Fibroblast of the conjunctiva (primary cell): ENCODE results near the gene MAST3.
"Not testable (repeated sequence)": the region's sequence is repeated elsewhere in the genome, so short reads cannot be mapped to it uniquely, and the experiment has no call there.

Experiments used
- DNase-seq: peaks from one replicate; pipeline ENCODE4 v3.0.0-alpha.2; 2010; ENCODE audit warnings: low read depth

MAST3 gene

GRCh38 chr19:18137657-18138339 is 40.2 kb downstream of the MAST3 start:
- DNase-seq: no peak

DNA sequence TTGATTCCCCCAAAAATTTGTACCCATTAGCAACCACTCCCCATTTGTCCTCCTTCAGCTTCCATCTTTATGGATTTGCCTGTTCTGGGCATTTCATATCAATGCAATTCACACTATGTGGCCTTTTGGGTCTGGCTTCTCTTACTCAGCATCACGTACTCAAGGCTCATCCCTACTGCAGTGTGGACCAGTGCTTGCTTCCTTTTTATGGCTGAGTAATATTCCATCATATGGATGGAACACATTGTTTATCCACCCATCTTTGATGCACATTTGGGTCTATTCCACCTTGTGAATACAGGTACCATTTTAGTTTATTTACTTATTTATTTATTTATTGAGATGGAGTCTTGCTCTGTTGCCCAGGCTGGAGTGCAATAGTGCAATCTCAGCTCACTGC is 42.9 kb downstream of the MAST3 start:
- no peak for DNase-seq

GRCh38 chr19:18141031-18141430 is 43.5 kb downstream of the MAST3 start:
- no peak for DNase-seq

DNA sequence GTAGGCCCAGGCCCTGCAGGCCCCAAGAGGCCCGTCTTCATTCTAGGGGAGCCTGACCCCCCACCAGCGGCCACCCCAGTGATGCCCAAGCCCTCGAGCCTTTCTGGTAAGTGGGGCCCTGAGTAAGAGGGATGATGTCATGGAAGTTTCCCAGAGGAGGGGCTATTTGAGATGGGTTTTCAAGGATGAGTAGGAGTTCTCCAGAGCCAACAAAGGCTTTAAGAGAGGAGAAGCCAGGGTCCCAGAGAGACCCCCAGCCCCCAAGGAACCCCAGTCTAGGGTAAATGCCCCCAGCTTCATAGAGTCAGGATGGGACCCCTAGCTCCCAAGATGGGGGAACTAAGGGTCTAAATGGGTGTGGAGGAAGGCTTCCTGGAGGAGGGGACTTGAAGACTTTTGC is 46.3 kb downstream of the MAST3 start:
- no peak for DNase-seq

- no peak for DNase-seq
Measured at GRCh38 chr19:18144361-18144760, 46.8 kb downstream of the MAST3 start.

GRCh38 chr19:18144906-18145305 is 47.3 kb downstream of the MAST3 start:
- DNase-seq: no peak

DNA sequence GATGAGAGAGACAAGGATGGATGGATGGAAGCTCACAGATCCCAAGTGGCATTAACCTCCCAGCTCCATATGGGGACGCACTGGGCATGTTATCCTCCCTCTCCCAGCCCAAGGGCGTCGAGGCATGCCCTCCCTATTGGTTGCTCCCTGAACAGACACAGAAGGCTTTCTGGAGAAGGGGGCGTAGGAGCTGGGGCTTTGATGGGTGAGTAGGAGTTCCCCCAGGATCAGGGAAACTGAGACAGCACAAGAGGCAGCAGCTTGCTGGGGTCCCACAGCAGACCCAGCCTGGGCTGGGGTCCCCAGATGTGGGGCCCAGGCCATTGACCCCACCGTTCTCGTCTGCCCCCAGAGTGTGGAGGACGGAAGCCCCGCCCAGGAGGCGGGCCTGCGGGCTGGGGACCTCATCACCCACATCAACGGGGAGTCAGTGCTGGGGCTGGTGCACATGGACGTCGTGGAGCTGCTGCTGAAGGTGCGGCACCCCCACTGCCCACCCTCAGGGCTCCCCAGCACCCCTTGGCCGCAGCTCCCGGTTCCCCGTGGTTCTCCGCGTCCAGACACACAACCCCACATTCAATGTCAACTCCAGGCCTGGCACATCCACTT is 47.9 kb downstream of the MAST3 start:
- no peak for DNase-seq

DNA sequence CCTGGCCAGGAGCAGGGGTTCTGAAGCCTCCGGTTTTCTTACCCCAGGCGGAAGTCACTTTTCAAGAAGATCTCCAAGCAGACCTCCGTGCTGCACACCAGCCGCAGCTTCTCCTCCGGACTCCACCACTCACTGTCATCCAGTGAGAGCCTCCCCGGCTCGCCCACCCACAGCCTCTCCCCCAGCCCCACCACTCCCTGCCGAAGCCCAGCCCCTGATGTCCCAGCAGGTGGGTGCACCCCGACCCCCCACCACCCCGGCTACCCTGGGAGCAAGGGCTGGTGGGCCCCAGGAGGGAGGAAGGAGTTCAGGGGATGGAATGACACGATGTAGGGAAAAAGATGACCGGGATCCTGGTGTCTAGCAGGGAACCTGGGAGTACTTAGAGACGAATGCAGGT is 49.8 kb downstream of the MAST3 start:
- DNase-seq: no peak

- no peak for DNase-seq
Measured at GRCh38 chr19:18149596-18149975, 52.0 kb downstream of the MAST3 start.

- no peak for DNase-seq
Measured at GRCh38 chr19:18150776-18151624, 53.4 kb downstream of the MAST3 start.

DNA sequence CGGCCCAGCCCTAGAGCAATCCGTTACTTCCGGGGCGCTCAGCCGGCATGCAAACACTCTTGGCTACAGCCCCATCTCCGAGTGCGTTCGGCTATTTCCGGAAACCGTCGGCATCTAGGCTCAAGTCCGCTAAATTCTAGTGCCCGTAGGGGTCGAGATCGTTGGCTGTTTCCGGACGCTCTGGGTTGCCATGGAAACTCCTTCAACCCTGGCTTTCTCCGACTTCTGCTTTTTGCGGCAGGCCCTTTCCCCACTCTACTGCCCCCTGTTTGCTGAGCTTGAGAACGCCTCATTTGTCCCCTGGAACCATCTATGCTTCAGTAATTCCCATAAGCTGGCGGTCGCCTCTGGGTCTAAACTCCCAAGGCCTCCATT is 54.9 kb downstream of the MAST3 start:
- DNase-seq: peak; percentile 98

GRCh38 chr19:18152817-18153555 is 55.4 kb downstream of the MAST3 start, which contains the start of gene PIK3R2:
PIK3R2 (plus strand) TSS chr19:18153163; CDS start chr19:18155880, 2,717 bp downstream.
- DNase-seq: peak; percentile 99

- no peak for DNase-seq
Measured at GRCh38 chr19:18153556-18154134, 56.1 kb downstream of the MAST3 start.

DNA sequence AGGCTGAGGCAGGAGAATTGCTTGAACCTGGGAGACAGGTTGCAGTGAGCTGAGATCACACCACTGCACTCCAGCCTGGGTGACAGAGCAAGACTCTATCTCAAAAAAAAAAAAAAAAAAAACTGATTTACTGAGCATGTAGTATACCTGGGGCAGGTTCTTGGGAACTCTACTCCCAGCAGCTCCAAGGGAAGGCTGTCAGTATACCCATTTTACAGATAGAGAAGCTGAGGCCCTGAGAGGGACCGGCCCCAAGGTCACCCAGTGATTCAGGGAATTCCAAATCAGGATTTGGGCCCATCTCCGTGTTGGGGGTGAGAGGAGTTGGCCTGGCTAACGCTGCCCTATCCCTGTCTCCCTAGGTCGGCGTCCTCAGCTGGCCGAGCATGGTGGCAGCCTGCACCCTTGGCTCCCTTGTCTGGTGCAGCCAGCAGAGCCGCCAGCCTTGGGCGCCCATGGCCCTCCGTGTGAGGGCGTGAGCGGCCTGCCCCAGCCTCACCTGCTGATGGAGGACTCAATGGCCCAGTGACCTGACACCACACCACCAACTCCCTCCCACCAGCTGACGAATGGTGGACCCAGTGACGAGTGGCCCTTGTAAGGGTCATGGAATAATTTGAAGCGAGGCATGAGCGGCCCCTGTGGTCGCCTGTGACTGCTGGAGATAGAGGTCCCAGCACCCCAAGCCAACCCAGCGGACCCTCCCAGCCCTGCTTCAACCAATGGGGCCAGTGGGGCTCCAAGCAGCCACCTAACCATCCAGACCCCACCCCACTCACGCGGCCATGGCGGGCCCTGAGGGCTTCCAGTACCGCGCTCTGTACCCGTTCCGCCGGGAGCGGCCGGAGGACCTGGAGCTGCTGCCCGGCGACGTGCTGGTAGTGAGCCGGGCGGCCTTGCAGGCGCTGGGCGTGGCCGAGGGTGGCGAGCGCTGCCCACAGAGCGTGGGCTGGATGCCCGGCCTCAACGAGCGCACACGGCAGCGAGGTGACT is 57.8 kb downstream of the MAST3 start:
- no peak for DNase-seq

DNA sequence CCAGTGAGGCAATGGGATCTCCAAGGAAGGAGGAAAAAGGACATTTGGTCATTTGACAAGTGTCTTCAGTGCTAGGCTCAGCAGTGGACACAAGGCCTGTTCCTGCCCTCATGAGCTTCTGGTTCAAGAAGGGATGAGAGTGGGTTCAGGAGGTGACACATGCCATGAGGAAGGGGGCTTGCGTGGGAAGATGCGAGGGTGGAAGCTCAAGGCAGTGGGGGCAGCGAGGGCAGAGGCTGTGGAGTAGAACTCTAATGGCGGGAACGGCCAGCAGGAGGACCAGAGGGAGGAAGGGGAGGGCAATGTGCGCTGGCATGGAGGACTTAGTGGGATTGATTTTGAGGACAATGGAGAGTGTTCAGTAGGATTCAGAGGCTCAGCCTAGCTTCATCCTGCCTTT is 58.7 kb downstream of the MAST3 start:
- DNase-seq: no peak

DNA sequence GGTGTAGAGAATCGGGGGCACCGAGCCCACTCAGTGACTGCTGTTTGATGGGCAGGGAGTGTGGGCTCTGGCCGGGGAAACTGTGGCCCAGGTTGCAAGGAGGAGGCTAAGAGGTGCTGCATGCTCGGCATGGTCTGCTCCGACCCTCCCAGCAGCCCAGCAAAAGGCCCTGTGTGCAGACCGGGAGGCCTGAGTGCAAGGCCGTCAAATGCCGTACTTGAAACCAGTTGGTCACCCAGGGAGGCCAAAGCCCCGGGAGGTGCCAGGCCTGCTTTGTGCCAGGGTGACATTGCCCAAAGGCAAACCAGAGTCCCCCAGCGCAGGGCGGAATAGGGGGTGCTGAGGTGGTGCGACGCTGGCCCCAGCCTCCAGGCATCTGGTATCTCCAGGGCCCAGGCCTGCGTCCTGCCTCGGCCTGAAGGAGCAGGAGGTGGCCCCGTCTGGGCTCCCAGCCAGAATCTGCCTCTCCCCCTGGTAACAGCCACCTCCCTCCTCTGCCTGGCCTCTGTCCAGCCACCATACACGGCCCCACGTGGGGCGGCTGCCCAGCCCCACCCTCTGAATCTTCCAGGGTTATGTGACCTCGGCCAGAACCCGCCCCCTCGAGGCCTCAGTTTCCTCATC is 59.4 kb downstream of the MAST3 start:
- peak; percentile 91 for DNase-seq

DNA sequence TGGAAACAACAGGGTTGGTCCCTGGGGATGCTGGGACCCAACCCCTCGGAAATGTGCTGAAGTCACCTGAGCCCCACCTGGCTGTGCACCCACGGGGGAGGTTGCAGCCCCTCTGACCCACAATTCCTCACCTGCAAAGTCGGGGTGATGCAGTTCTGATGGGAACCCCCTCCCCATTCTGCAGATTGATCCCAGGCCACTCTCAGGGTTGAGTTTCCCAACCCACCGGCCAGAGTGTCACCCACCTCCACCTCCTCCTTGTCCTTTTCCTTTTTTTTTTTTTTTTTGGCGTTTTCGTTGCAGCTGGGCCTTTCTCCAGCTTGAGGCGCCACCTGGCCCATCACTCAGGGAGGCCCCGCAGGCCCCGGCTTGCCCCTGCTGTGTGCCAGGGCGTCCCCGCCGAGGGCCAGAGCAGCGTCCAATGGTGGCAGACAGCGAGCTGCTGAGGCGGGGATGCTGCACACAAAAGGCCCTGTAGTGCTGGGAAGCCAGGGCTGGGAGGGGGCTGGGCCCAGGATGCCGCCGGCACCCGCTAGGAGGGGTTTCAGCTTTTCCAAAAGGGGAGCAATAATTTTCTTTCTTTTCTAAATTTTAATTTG is 60.0 kb downstream of the MAST3 start:
- no peak for DNase-seq

GRCh38 chr19:18158467-18158866 is 60.9 kb downstream of the MAST3 start:
- DNase-seq: no peak

- not testable (repeated sequence) for DNase-seq
Measured at GRCh38 chr19:18159059-18159616, 61.6 kb downstream of the MAST3 start.

DNA sequence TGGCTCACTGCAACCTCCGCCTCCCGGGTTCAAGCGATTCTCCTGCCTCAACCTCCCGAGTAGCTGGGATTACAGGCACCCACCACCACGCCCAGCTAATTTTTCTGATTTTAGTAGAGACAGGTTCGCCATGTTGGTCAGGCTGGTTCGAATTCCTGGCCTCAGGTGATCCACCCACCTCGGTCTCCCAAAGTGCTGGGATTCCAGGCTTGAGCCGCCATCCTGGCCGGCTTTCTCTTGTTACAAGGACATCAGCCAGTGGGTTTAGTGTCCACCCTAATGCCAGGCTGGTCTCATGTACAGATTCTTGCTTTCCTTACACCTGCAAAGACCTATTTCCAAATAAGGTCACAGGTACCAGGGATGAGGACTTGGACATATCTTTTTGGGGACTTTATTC is 62.2 kb downstream of the MAST3 start:
- DNase-seq: no peak
